Activated T-helper 1 cell treated with anti-CD3 and anti-CD28 coated beads, Interleukin-12 subunit alpha, Interleukin-12 subunit beta, Interleukin-2, Interleukin-4 antibody, amounts not matched to agents 30 ng/mL and 10 ng/mL and 1 ng/mL, durations not matched to agents 14 hours and 24 hours and 36 hours (primary cell): ENCODE measurements around the gene GP2. TPM values are rescaled to one million over a fixed set of nuclear protein-coding genes. Genes with fewer than 3 reads are reported as not detected.
"Not testable (repeated sequence)": the region's sequence is repeated elsewhere in the genome, so short reads cannot be mapped to it uniquely, and the experiment has no call there.

Experiments
- DNase-seq: peaks from one replicate; pipeline ENCODE4 v3.0.0; 2021; ENCODE audit warnings: low spot score
- H3K27ac Mint-ChIP-seq: one replicate; pipeline ENCODE4 v1.8.0; 2021; ENCODE audit warnings: mild to moderate bottlenecking, mixed read lengths
- H3K27me3 Mint-ChIP-seq: one replicate; pipeline ENCODE4 v1.8.0; 2022; ENCODE audit warnings: mild to moderate bottlenecking, moderate library complexity, mixed read lengths; ENCODE audit not compliant: insufficient read depth
- H3K36me3 Mint-ChIP-seq: one replicate; pipeline ENCODE4 v1.8.0; 2021; ENCODE audit warnings: low read depth, mixed read lengths
- H3K4me1 Mint-ChIP-seq: one replicate; pipeline ENCODE4 v1.8.0; 2021; ENCODE audit warnings: low read depth, mixed read lengths
- H3K4me3 Mint-ChIP-seq: one replicate; pipeline ENCODE4 v1.8.0; 2021; ENCODE audit warnings: mild to moderate bottlenecking, moderate library complexity, mixed read lengths
- H3K9me3 Mint-ChIP-seq: one replicate; pipeline ENCODE4 v1.8.0; 2021; ENCODE audit warnings: mixed read lengths
- intact Hi-C: fragments of 100-400 bp; cut with micrococcal nuclease; formaldehyde crosslinking; loops from one replicate; pipeline ENCODE4 v1.15.1; 2024
- total RNA-seq: library from RNA; stranded (reverse); gene quantifications from 2 replicates; pipeline ENCODE4 v1.2.3, GENCODE V29; 2022

The GP2 gene
- total RNA-seq, 1 donor from 2014 or later: not detected

- Mint-ChIP-seq H3K27me3 (peaks cover 2% of the 10 kb centered on the region), H3K27ac (no peak overlapping the region), H3K4me3 (no peak overlapping the region), H3K9me3 (no peaks in the 10 kb centered on the region), H3K36me3 (no peaks in the 10 kb centered on the region), H3K4me1 (no peaks in the 10 kb centered on the region)
- DNase-seq: no peak
- intact Hi-C loops: no loop called here
Observed at GRCh38 chr16:20320592-20320991, 6.7 kb downstream of the GP2 start.

- Mint-ChIP-seq H3K36me3 (no peaks in the 10 kb centered on the region), H3K27ac (no peak overlapping the region), H3K9me3 (no peaks in the 10 kb centered on the region), H3K4me3 (no peak overlapping the region), H3K4me1 (no peaks in the 10 kb centered on the region), H3K27me3 (peaks cover under 1% of the 10 kb centered on the region)
- intact Hi-C loops: no loop called here
- DNase-seq: no peak
Observed at GRCh38 chr16:20320178-20320577, 7.1 kb downstream of the GP2 start.

GRCh38 chr16:20319406-20319805 is 7.9 kb downstream of the GP2 start:
- DNase-seq: no peak
- no peaks in the 10 kb centered on the region for H3K4me1 Mint-ChIP-seq
- H3K4me3 Mint-ChIP-seq: no peak overlapping the region
- no peak overlapping the region for H3K27ac Mint-ChIP-seq
- H3K27me3 Mint-ChIP-seq: no peaks in the 10 kb centered on the region
- intact Hi-C loops: no loop called here
- H3K36me3 Mint-ChIP-seq: no peaks in the 10 kb centered on the region
- no peaks in the 10 kb centered on the region for H3K9me3 Mint-ChIP-seq

- no peaks in the 10 kb centered on the region for H3K27me3 Mint-ChIP-seq
- H3K4me1 Mint-ChIP-seq: no peaks in the 10 kb centered on the region
- H3K36me3 Mint-ChIP-seq: no peaks in the 10 kb centered on the region
- H3K27ac Mint-ChIP-seq: no peak overlapping the region
- H3K4me3 Mint-ChIP-seq: no peak overlapping the region
- intact Hi-C loops: no loop called here
- no peaks in the 10 kb centered on the region for H3K9me3 Mint-ChIP-seq
- no peak for DNase-seq
Observed at GRCh38 chr16:20318437-20318836, 8.9 kb downstream of the GP2 start.

DNA sequence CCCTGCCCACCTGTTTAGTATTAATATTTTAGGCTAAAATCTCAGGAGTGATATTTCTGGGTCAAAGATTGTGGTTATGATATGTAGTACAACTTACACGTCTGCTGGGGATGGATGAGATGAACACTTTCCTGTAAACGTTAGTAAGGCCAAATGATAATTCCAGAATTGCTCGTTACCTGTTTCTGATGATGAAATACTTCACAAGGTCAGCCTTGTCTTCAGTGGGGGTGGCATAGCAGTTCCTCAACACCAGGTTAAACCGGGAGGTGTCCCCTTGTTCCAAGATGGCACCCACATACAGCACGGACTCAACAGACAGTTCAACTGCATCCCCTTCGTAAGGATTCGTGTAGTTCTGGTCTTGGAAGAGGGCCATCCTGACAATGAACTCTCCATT is 9.3 kb downstream of the GP2 start:
- H3K27me3 Mint-ChIP-seq: no peaks in the 10 kb centered on the region
- H3K9me3 Mint-ChIP-seq: no peaks in the 10 kb centered on the region
- H3K27ac Mint-ChIP-seq: no peak overlapping the region
- no peaks in the 10 kb centered on the region for H3K4me1 Mint-ChIP-seq
- H3K4me3 Mint-ChIP-seq: no peak overlapping the region
- intact Hi-C loops: no loop called here
- DNase-seq: no peak
- H3K36me3 Mint-ChIP-seq: no peaks in the 10 kb centered on the region

- H3K4me3 Mint-ChIP-seq: no peak overlapping the region
- H3K27ac Mint-ChIP-seq: no peak overlapping the region
- intact Hi-C loops: no loop called here
- no peaks in the 10 kb centered on the region for H3K9me3 Mint-ChIP-seq
- H3K36me3 Mint-ChIP-seq: no peaks in the 10 kb centered on the region
- DNase-seq: no peak
- H3K27me3 Mint-ChIP-seq: no peaks in the 10 kb centered on the region
- H3K4me1 Mint-ChIP-seq: no peaks in the 10 kb centered on the region
Observed at GRCh38 chr16:20317117-20317516, 10.2 kb downstream of the GP2 start.

GRCh38 chr16:20316715-20317114 is 10.6 kb downstream of the GP2 start:
- no peak for DNase-seq
- intact Hi-C loops: no loop called here
- Mint-ChIP-seq H3K27me3 (no peaks in the 10 kb centered on the region), H3K36me3 (no peaks in the 10 kb centered on the region), H3K4me3 (no peak overlapping the region), H3K4me1 (no peaks in the 10 kb centered on the region), H3K27ac (no peak overlapping the region), H3K9me3 (no peaks in the 10 kb centered on the region)

GRCh38 chr16:20315764-20316163 is 11.5 kb downstream of the GP2 start:
- Mint-ChIP-seq H3K27me3 (no peaks in the 10 kb centered on the region), H3K4me1 (no peaks in the 10 kb centered on the region), H3K9me3 (no peaks in the 10 kb centered on the region), H3K4me3 (no peak overlapping the region), H3K27ac (no peak overlapping the region), H3K36me3 (no peaks in the 10 kb centered on the region)
- intact Hi-C loops: no loop called here
- DNase-seq: no peak

- no peaks in the 10 kb centered on the region for H3K4me1 Mint-ChIP-seq
- no peak overlapping the region for H3K27ac Mint-ChIP-seq
- intact Hi-C loops: no loop called here
- no peaks in the 10 kb centered on the region for H3K36me3 Mint-ChIP-seq
- no peaks in the 10 kb centered on the region for H3K9me3 Mint-ChIP-seq
- no peak overlapping the region for H3K4me3 Mint-ChIP-seq
- no peaks in the 10 kb centered on the region for H3K27me3 Mint-ChIP-seq
- no peak for DNase-seq
Observed at GRCh38 chr16:20314575-20314974, 12.7 kb downstream of the GP2 start.

GRCh38 chr16:20313741-20314140 is 13.6 kb downstream of the GP2 start:
- H3K4me1 Mint-ChIP-seq: no peaks in the 10 kb centered on the region
- no peaks in the 10 kb centered on the region for H3K9me3 Mint-ChIP-seq
- DNase-seq: no peak
- H3K27ac Mint-ChIP-seq: no peak overlapping the region
- H3K36me3 Mint-ChIP-seq: no peaks in the 10 kb centered on the region
- intact Hi-C loops: no loop called here
- no peaks in the 10 kb centered on the region for H3K27me3 Mint-ChIP-seq
- no peak overlapping the region for H3K4me3 Mint-ChIP-seq

DNA sequence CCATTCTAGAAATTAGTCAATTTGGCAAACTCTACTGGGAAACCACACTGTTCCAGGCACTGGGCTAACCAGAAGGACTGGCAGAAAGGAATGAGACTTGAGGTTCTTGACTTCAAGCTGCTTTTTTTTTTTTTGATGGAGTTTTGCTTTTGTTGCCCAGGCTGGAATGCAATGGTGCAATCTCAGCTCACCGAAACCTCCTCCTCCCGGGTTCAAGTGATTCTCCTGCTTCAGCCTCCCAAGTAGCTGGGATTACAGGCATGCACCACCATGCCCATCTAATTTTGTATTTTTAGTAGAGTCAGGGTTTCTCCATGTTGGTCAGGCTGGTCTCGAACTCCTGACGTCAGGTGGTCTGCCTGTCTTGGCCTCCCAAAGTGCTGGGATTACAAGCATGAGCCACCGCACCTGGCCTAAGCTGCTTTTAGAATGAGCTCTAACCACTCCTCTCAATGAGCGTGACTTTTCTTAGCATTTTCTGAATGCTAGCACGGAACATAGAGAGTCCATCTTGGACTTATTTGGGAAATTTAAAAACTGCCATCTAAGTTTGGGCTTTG is 14.7 kb downstream of the GP2 start:
- H3K4me3 Mint-ChIP-seq, H3K9me3 Mint-ChIP-seq, H3K4me1 Mint-ChIP-seq: not testable (repeated sequence)

GRCh38 chr16:20311548-20311947 is 15.8 kb downstream of the GP2 start:
- Mint-ChIP-seq H3K9me3 (no peaks in the 10 kb centered on the region), H3K27me3 (no peaks in the 10 kb centered on the region), H3K36me3 (no peaks in the 10 kb centered on the region), H3K4me1 (no peaks in the 10 kb centered on the region), H3K4me3 (no peak overlapping the region), H3K27ac (no peak overlapping the region)
- no peak for DNase-seq
- intact Hi-C loops: no loop called here

More for the DNA sequence above, 14.7 kb downstream of the GP2 start:
- H3K27ac Mint-ChIP-seq, intact Hi-C loops, H3K36me3 Mint-ChIP-seq, H3K27me3 Mint-ChIP-seq, DNase-seq: not testable (repeated sequence)

DNA sequence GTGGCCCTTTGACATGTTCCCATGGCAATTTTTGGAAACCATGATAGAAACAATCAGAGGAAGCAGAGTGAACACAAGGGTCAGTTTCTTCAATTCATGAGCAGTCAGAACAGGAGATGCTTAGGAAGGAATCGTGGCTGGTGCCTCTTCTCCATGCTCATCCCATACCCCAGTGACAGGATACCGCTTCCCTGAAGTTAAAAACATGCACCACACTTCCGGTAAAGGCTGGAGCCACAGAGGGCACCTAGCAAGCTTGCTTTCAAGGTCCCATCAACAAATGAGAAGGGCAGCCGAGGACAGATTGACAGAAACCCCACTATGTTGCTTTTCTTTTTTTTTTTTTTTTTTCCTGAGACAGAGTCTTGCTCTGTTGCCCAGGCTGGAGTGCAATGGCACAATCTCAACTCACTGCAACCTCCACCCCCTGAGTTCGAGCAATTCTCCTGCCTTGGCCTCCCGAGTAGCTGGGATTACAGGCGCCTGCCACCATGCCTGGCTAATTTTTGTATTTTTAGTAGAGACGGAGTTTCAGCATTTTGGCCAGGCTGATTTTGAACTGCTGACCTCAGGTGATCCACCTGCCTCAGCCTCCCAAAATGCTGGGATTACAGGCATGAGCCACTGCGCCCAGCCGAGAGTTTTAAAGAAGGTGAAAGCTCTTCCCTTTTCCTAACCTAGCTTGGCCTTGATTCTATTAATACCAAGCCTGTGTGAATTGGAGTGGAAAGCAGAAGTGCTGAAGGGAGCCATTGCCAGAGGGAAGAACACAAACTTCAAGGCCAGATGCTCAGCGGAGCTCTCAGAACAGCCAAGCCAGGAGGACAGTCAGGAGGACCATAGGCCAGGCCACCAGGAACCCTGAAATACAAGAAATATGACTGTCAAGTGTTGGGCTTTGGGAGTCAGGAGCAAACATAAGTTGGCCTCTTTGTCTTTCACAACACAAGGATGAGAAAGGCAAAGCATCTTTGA is 16.6 kb downstream of the GP2 start:
- Mint-ChIP-seq H3K27me3 (no peaks in the 10 kb centered on the region), H3K36me3 (no peaks in the 10 kb centered on the region), H3K4me3 (no peak overlapping the region), H3K27ac (no peak overlapping the region), H3K9me3 (no peaks in the 10 kb centered on the region), H3K4me1 (no peaks in the 10 kb centered on the region)
- intact Hi-C loops: no loop called here
- DNase-seq: no peak
